ENCODE measurements around the gene TCEAL5.
"Not testable (repeated sequence)": the region's sequence is repeated elsewhere in the genome, so short reads cannot be mapped to it uniquely, and the experiment has no call there.

TCEAL5 gene

GRCh38 chrX:103233263-103233662 is 43.3 kb downstream of the TCEAL5 start:
- DNase-seq = no peak

DNA sequence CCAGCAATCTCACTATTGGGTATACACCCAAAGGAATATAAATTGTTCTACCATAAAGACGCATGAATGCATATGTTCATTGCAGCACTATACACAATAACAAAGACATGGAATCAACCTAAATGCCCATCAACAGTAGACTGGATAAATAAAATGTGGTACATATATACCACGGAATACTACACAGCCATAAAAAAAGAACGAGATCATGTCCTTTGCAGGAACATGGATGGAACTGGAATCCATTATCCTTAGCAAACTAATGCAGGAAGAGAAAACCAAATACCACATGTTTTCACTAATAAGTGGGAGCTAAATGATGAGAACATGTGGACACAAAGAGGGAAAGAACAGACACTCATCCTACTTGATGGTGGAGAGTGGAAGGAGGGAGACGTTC is 50.6 kb downstream of the TCEAL5 start:
- DNase-seq = not testable (repeated sequence)

All from activated CD4-positive, alpha-beta T cell treated with anti-CD3 and anti-CD28 coated beads for 48 hours (primary cell).